Measurements from ENCODE around the gene LUC7L3. TPM values are rescaled to one million over a fixed set of nuclear protein-coding genes. Genes with fewer than 3 reads are reported as not detected.
A peak's percentile ranks its signal among the peaks of the same experiment; 100 is the strongest.

The LUC7L3 gene
- total RNA-seq, 1 donor from 2014 or later: 13.7 TPM

- no peak overlapping the region for H3K4me3 ChIP-seq (ENCODE audit: low read depth, low read length)
- TF ChIP-seq, protein P1, sequence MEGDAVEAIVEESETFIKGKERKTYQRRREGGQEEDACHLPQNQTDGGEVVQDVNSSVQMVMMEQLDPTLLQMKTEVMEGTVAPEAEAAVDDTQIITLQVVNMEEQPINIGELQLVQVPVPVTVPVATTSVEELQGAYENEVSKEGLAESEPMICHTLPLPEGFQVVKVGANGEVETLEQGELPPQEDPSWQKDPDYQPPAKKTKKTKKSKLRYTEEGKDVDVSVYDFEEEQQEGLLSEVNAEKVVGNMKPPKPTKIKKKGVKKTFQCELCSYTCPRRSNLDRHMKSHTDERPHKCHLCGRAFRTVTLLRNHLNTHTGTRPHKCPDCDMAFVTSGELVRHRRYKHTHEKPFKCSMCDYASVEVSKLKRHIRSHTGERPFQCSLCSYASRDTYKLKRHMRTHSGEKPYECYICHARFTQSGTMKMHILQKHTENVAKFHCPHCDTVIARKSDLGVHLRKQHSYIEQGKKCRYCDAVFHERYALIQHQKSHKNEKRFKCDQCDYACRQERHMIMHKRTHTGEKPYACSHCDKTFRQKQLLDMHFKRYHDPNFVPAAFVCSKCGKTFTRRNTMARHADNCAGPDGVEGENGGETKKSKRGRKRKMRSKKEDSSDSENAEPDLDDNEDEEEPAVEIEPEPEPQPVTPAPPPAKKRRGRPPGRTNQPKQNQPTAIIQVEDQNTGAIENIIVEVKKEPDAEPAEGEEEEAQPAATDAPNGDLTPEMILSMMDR (IDR thresholded peaks at IDR 0.05; ENCODE audit: insufficient read depth, low read length, severe bottlenecking): peak; percentile 80
- FAIRE-seq: no peak
- H3K36me3 ChIP-seq (ENCODE audit: control insufficient read depth, insufficient read depth, low read length): no peaks in the 10 kb centered on the region
- DNase-seq (ENCODE audit: low read depth): peak; percentile 63
- H3K27me3 ChIP-seq (ENCODE audit: control insufficient read depth, insufficient read depth, low read length): no peaks in the 10 kb centered on the region
These were observed 37.9 kb upstream of the LUC7L3 start for GRCh38 chr17:50681263-50682200.

DNA sequence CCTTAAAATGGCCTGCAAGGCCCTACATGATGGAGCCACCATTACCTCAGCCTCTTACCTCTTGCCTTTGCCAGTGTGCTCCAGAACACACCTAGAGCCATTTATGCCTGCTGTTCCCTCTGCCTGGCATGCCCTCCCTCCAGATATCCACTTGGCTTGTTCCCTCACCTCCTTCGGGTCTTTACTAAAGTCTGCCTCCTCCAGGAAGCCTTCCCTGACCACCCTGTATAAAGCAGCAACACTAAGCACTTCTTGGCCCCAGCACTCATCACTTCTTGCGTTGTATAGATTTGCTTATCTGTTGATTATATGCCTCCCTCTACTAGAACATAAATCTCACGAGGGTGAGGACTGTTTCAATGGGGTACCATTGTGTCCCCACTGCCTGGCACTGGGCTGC is 37.0 kb upstream of the LUC7L3 start:
- H3K27me3 ChIP-seq (ENCODE audit: control insufficient read depth, insufficient read depth, low read length): no peaks in the 10 kb centered on the region
- TF ChIP-seq, protein P1 (IDR thresholded peaks at IDR 0.05; ENCODE audit: insufficient read depth, low read length, severe bottlenecking): no peak
- H3K36me3 ChIP-seq (ENCODE audit: control insufficient read depth, insufficient read depth, low read length): no peaks in the 10 kb centered on the region
- no peak overlapping the region for H3K4me3 ChIP-seq (ENCODE audit: low read depth, low read length)
- DNase-seq (ENCODE audit: low read depth): no peak
- no peak for FAIRE-seq

GRCh38 chr17:50682938-50683337 is 36.5 kb upstream of the LUC7L3 start:
- FAIRE-seq: no peak
- Histone ChIP-seq H3K36me3 (ENCODE audit: control insufficient read depth, insufficient read depth, low read length) (no peaks in the 10 kb centered on the region), H3K4me3 (ENCODE audit: low read depth, low read length) (no peak overlapping the region), H3K27me3 (ENCODE audit: control insufficient read depth, insufficient read depth, low read length) (no peaks in the 10 kb centered on the region)
- TF ChIP-seq, protein P1 (IDR thresholded peaks at IDR 0.05; ENCODE audit: insufficient read depth, low read length, severe bottlenecking): no peak
- no peak for DNase-seq (ENCODE audit: low read depth)

DNA sequence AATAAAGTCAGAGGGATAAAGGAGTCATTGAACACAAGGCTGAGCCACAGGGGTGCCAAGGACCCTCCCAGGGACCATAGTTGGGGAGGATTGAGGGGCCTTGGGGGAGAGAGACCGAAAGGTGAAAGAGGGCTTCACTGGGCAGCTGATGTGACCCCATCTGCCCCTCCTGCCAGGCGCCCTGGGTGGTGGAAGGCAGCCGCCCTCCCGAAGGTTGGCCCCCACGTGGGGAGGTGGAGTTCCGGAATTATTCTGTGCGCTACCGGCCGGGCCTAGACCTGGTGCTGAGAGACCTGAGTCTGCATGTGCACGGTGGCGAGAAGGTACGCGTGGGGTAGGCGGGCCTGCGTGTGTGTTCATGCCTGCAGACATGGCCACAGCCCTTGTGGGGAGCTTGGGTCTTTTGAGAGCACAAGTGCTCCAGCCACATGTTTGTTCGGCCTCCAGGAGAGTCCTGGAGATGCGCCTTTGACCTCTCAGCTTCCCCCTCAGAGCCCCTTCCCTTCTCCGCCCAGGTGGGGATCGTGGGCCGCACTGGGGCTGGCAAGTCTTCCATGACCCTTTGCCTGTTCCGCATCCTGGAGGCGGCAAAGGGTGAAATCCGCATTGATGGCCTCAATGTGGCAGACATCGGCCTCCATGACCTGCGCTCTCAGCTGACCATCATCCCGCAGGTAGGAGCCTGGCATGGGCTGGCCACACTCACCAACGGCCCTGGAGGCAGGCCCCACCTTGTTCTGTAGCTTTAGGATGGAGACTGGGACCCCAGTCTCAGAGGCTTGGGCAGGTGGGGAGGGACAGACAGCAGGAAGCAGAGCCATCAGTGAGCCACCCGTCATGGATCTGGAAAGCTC is 35.7 kb upstream of the LUC7L3 start:
- H3K36me3 ChIP-seq (ENCODE audit: control insufficient read depth, insufficient read depth, low read length): no peaks in the 10 kb centered on the region
- TF ChIP-seq, protein P1 (IDR thresholded peaks at IDR 0.05; ENCODE audit: insufficient read depth, low read length, severe bottlenecking): no peak
- no peak for DNase-seq (ENCODE audit: low read depth)
- H3K4me3 ChIP-seq (ENCODE audit: low read depth, low read length): no peak overlapping the region
- no peaks in the 10 kb centered on the region for H3K27me3 ChIP-seq (ENCODE audit: control insufficient read depth, insufficient read depth, low read length)
- FAIRE-seq: no peak

DNA sequence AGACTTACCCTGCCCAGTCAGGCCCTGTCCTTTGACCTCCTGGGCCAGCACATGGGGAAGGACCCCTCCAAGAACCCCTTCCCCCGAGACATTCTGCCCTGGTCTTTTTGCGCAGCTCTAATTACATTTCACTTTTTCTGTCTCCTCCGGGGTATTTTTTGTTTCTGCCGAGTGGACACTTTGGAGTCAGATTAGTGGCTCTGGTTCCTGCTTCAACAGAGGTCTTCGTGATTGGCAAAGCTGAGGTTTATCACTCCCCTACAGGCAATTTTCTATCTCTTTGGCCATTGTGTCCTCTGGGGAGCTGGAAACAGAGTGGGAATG is 35.2 kb upstream of the LUC7L3 start:
- Histone ChIP-seq H3K27me3 (ENCODE audit: control insufficient read depth, insufficient read depth, low read length) (no peaks in the 10 kb centered on the region), H3K36me3 (ENCODE audit: control insufficient read depth, insufficient read depth, low read length) (no peaks in the 10 kb centered on the region), H3K4me3 (ENCODE audit: low read depth, low read length) (no peak overlapping the region)
- no peak for DNase-seq (ENCODE audit: low read depth)
- TF ChIP-seq, protein P1 (IDR thresholded peaks at IDR 0.05; ENCODE audit: insufficient read depth, low read length, severe bottlenecking): no peak
- no peak for FAIRE-seq

Data from bronchial epithelial cell (primary cell).